Mononuclear cell (primary cell): Measurements from ENCODE around the gene OR8H3. TPM values are rescaled to one million over a fixed set of nuclear protein-coding genes. Genes with fewer than 3 reads are reported as not detected.
"Not testable (repeated sequence)": the region's sequence is repeated elsewhere in the genome, so short reads cannot be mapped to it uniquely, and the experiment has no call there.

ENCODE experiments used
- H3K27me3 ChIP-seq: 2 replicates; pipeline ENCODE4 v1.6.0; 2011; ENCODE audit warnings: low read length, control low read depth; ENCODE audit not compliant: insufficient read depth
- H3K4me1 ChIP-seq: 2 replicates; pipeline ENCODE4 v1.5.1; 2011; ENCODE audit warnings: mild to moderate bottlenecking, low read length, control low read depth; ENCODE audit not compliant: insufficient read depth
- H3K4me3 ChIP-seq: 2 replicates; pipeline ENCODE4 v1.5.1; 2011; ENCODE audit warnings: mild to moderate bottlenecking, low read length, moderate library complexity
- H3K9me3 ChIP-seq: 2 replicates; pipeline ENCODE4 v1.5.1; 2011; ENCODE audit warnings: low read depth, mild to moderate bottlenecking, control low read depth, low read length
- total RNA-seq: library from RNA; depleted of rRNA; stranded (reverse); fragments of >200 nt; gene quantifications from one replicate; pipeline ENCODE4 v1.2.3, GENCODE V29; 2012

The OR8H3 gene, protein sequence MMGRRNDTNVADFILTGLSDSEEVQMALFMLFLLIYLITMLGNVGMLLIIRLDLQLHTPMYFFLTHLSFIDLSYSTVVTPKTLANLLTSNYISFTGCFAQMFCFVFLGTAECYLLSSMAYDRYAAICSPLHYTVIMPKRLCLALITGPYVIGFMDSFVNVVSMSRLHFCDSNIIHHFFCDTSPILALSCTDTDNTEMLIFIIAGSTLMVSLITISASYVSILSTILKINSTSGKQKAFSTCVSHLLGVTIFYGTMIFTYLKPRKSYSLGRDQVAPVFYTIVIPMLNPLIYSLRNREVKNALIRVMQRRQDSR
- not detected for total RNA-seq

DNA sequence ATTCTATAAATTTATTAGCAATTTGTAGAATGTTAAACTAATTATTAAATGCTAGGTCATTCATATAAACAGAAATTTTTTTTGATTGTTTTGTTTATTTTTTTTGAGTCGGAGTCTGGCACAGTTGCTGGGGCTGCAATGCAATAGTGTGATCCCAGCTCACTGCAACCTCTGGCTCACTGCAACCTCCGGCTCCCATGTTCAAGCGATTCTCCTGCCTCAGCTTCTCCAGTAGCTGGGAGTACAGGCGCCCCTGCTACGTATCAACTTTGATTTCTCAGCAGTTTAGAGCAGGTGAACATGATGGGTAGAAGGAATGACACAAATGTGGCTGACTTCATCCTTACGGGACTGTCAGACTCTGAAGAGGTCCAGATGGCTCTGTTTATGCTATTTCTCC lies at the start of gene OR8H3:
Gene OR8H3 (plus strand): TSS at position 301 of the 400 bp plus-strand sequence. CDS start 0 bp downstream, at position 301.
- no peaks in the 10 kb centered on the region for H3K4me1 ChIP-seq
- H3K4me3 ChIP-seq = no peak within 1 kb of the TSS
- no peaks in the 10 kb centered on the region for H3K9me3 ChIP-seq

DNA sequence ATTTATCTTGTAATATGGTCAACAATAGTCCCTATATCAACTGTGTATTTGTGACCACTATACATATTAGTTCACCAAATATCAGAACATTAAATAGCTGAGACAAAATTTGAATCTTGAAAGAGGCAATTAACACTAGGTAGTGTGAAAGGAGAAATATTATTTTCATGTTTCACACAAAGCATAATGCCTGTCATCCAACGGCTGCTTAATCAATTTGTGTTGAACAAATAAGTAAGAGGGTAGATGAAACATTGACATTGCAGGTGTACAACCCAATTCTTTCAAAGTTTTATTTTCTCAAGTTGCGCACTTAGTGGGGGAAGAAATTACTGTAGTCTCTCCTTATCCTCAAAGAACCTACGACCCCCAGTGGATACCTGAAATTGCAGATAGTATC lies 32.5 kb upstream of the OR8H3 start:
- Histone ChIP-seq H3K27me3 (no peaks in the 10 kb centered on the region), H3K4me1 (no peaks in the 10 kb centered on the region), H3K9me3 (no peaks in the 10 kb centered on the region), H3K4me3 (no peak overlapping the region)

More for the DNA sequence above, at the start of gene OR8H3:
- H3K27me3 ChIP-seq = no peaks in the 10 kb centered on the region

DNA sequence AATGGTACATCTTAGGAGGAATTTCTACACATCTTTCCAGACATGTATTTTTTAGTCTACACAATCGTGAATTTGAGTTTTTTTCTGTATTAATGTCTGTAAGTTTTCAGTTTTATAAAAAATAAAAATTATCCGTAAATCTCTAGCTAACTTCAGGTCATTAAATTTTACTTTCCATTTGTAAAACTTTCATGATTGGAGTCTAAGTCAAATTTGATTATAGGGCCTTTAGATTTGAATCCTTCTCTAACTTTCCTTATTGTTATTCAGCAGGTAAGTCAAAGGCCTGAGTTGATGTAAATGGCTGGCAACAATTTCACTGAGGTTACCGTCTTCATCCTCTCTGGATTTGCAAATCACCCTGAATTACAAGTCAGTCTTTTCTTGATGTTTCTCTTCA lies 29.2 kb upstream of the OR8H3 start, which contains the start of gene OR8I2:
Gene OR8I2 (plus strand): TSS at position 301 of the 400 bp plus-strand sequence. CDS start 0 bp downstream, at position 301.
- no peak within 1 kb of the TSS for H3K4me3 ChIP-seq
- H3K27me3 ChIP-seq = no peaks in the 10 kb centered on the region

DNA sequence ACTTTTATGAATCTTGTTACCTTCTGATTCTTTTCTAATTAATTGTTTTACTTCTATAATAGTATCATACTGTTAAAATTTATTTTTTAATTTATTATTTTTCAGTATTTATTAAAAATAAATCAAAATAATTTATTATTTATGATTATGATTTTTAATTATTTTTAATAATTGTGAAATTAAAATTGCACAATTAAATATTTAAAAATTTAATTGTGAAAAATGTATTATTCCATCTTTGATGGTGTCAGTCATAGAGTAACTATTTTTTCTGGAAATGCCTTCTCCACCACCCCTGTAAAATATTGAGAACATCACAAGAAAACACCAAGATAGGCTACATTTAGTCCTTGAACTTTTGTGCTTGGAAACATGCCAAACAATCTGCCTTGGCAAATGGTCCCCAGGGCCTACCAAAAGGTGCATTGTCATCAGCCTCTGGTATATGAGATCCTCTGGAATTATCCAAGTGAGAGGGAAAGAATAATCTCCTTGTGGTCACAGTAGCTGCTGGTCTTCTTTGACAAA lies 18.9 kb upstream of the OR8H3 start, which contains the start of gene OR8H2:
Gene OR8H2 (plus strand): TSS at position 478 of the 528 bp plus-strand sequence. CDS start 1,356 bp downstream, outside the sequence.
- Histone ChIP-seq H3K4me1 (no peaks in the 10 kb centered on the region), H3K4me3 (no peak within 1 kb of the TSS), H3K27me3 (no peaks in the 10 kb centered on the region), H3K9me3 (no peaks in the 10 kb centered on the region)

More for the DNA sequence above, 29.2 kb upstream of the OR8H3 start, which contains the start of gene OR8I2:
- no peaks in the 10 kb centered on the region for H3K9me3 ChIP-seq
- no peaks in the 10 kb centered on the region for H3K4me1 ChIP-seq

DNA sequence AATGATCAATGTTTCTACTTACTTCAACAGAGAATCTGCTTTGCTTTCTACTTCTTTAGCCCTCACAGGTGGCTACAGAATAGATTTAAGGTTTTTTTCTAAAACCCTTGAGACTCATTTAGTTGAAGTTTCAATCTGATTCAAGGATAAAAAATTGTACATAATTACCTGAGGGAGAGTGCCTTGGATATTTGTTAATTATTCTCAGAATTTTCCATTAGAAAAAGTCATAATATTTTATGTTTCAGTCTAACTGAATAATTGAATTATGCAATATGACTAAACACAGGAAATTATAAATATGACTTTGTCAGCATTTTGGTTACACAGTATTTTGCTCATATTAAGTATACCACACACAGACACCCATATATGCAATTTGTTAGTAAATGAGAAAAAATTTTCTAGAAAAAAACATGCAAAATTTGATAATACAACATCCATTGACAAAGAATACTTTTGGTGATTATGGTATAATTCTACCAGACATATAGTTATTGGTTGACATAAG lies 18.0 kb downstream of the OR8H3 start, which contains the start of gene OR8J3:
Gene OR8J3 (minus strand): TSS at position 51 of the 511 bp plus-strand sequence. CDS start 2,483 bp downstream, outside the sequence.
- H3K4me3 ChIP-seq = no peak within 1 kb of the TSS
- H3K4me1 ChIP-seq = no peaks in the 10 kb centered on the region
- H3K9me3 ChIP-seq = no peaks in the 10 kb centered on the region
- H3K27me3 ChIP-seq = no peaks in the 10 kb centered on the region

DNA sequence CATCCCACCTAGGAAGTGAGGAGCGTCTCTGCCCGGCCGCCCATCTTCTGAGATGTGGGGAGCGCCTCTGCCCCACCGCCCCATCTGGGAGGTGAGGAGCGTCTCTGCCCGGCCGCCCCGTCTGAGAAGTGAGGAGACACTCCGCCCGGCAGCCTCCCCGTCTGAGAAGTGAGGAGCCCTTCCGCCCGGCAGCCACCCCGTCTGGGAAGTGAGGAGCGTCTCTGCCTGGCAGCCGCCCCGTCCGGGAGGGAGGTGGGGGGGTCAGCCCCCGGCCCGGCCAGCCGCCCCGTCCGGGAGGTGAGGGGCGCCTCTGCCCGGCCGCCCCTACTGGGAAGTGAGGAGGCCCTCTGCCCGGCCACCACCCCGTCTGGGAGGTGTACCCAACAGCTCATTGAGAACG lies 21.5 kb downstream of the OR8H3 start:
- not testable (repeated sequence) for H3K27me3 ChIP-seq, H3K4me3 ChIP-seq, H3K4me1 ChIP-seq, H3K9me3 ChIP-seq

DNA sequence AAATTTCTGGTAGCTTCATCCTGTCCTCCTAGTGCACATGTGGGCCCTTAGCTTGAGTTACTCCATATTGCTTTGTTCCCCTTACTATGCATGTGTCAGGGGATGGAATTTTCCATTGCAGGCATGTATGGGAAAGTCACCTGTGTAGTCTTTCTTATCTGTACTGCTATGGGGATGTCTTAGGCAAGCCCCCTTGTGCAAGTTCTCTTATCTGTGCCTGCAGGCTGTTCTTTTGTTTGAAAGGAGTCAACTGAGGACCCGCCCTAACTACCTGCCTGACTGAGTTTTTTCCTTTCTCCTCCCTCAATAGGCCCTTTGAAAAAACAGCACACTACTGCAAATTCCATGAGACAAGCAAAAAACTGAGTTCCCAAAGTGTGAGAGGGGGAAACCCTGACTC lies 29.2 kb downstream of the OR8H3 start:
- no peaks in the 10 kb centered on the region for H3K4me1 ChIP-seq
- H3K9me3 ChIP-seq = peaks cover 12% of the 10 kb centered on the region
- H3K27me3 ChIP-seq = no peaks in the 10 kb centered on the region

DNA sequence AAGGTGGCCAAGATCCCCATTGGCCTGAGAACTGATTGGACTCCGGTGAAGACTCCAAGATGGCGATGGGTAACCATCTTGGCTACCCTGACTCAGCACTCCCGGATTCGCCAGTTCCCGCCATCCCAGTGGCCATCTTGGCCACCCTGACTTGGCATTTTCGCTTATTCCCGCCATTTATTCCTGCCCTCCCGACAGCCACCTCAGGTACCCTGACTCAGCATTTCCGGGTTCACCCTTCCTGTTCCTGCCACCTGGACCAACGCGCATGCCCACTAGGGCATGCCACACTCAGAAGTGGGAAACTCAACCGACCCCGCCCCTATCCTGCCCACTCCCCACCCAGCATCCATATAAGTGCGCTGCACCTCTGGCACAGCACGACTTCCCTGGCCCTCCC lies 30.2 kb downstream of the OR8H3 start:
- Histone ChIP-seq H3K27me3 (no peaks in the 10 kb centered on the region), H3K4me1 (no peaks in the 10 kb centered on the region), H3K9me3 (peaks cover 18% of the 10 kb centered on the region), H3K4me3 (no peak overlapping the region)

More for the DNA sequence above, 29.2 kb downstream of the OR8H3 start:
- H3K4me3 ChIP-seq = no peak overlapping the region

DNA sequence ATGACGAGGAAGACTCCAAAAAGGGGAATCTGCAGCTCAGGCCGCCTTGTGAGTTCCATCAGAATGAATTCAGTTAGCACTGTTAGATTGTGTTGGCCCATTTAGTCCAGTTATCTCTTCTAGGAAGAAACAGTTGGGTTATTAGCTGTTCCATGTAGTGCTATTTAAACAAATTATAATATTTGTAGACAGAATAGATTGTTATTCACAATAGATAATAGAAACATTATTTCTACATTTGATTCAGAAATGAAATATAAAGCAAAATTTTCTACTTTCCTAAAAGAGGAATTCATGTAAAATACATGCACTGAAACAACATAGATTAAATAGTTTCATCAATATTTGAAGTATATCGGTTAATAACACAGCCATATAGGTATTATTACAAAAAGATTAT lies 38.0 kb downstream of the OR8H3 start, which contains the start of gene OR8K5:
Gene OR8K5 (minus strand): TSS at position 101 of the 400 bp plus-strand sequence. CDS start 0 bp downstream, at position 101.
- H3K27me3 ChIP-seq = no peaks in the 10 kb centered on the region
- no peak within 1 kb of the TSS for H3K4me3 ChIP-seq
- H3K4me1 ChIP-seq = no peaks in the 10 kb centered on the region
- peaks cover 13% of the 10 kb centered on the region for H3K9me3 ChIP-seq

DNA sequence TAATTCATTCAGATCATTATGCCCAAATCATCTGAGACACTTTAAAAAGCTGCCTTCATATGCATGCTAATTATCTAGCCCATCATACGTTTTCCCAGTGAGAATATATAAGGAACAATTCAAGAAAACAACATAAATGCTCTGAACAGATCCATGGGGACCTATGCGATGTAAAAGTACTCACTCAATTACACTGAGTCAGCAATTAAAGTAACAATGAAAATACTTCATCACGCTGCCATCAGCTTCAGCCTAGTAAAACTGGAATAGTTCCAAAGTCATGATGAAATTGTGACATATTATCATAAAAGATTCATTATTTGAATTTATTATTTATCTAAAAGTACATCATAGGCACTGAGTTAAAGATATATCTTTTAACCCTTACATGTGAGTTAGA lies 41.6 kb downstream of the OR8H3 start:
- H3K4me3 ChIP-seq = no peak overlapping the region
- H3K9me3 ChIP-seq = no peaks in the 10 kb centered on the region
- no peaks in the 10 kb centered on the region for H3K4me1 ChIP-seq
- H3K27me3 ChIP-seq = no peaks in the 10 kb centered on the region

DNA sequence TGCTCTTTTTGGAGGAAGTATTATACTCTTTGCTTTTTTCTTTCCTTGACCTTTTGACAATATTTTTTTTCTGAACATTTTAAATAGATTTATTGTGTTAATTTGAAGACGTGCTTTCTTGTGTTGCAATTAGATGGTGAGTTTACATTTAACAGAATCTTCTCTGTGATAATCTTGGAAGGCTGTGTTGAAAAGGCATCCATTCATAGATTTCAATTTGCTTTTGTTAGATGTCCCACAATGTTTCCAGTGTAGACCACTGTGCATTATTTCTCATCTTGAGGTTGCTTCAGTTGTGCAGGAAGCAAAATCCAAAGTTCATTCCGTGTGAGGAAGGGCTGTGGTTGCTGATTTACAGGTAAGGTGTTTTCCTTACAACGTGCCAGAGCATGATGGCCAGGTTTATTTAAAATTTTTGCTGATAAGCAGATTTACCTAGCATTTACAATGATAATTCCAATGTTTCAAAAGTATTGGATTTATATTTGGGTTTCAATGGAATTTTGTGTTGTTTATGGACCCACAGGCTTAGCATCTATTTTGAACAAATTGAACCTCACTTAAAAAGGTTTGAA lies 50.2 kb downstream of the OR8H3 start:
- Histone ChIP-seq H3K27me3 (no peaks in the 10 kb centered on the region), H3K9me3 (no peaks in the 10 kb centered on the region), H3K4me1 (no peaks in the 10 kb centered on the region), H3K4me3 (no peak overlapping the region)

Other genes starting within 250 kb of the OR8H3 start
- gene TRIM51, start 239.1 kb upstream of the OR8H3 start, total RNA-seq = not detected
- gene OR5W2, start 207.8 kb upstream of the OR8H3 start, total RNA-seq = not detected
- gene OR5I1, start 186.0 kb upstream of the OR8H3 start, total RNA-seq = not detected
- gene OR10AG1, start 152.4 kb upstream of the OR8H3 start, total RNA-seq = not detected
- not detected for gene OR5F1, start 127.7 kb upstream of the OR8H3 start, total RNA-seq
- 0.10 TPM for gene OR5AS1, start 94.7 kb upstream of the OR8H3 start, total RNA-seq
- gene OR8I2, start 29.1 kb upstream of the OR8H3 start, total RNA-seq = not detected
- gene OR8H2, start 18.7 kb upstream of the OR8H3 start, total RNA-seq = not detected
- gene OR8J3, start 17.8 kb downstream of the OR8H3 start, total RNA-seq = not detected
- gene OR8K5, start 37.9 kb downstream of the OR8H3 start, total RNA-seq = not detected
- gene OR5J2, start 54.2 kb downstream of the OR8H3 start, total RNA-seq = not detected
- gene OR5T2, start 111.9 kb downstream of the OR8H3 start, total RNA-seq = not detected
- gene OR5T3, start 129.9 kb downstream of the OR8H3 start, total RNA-seq = not detected
- gene OR5T1, start 151.8 kb downstream of the OR8H3 start, total RNA-seq = not detected
- not detected for gene OR8H1, start 169.9 kb downstream of the OR8H3 start, total RNA-seq
- gene OR8K3, start 192.8 kb downstream of the OR8H3 start, total RNA-seq = not detected
- not detected for gene OR8K1, start 223.7 kb downstream of the OR8H3 start, total RNA-seq
- not detected for gene OR8J1, start 231.9 kb downstream of the OR8H3 start, total RNA-seq